Right cardiac atrium (tissue), 5 donors: ENCODE data around the gene RSL1D1. TPM values are rescaled to one million over a fixed set of nuclear protein-coding genes. Genes with fewer than 3 reads are reported as not detected.

Experiments
- ATAC-seq, 2 donors: fragments of 200-7000 bp; cut with Tn5 transposase; one replicate each; pipeline versions ENCODE4 v1.8.0 to v1.9.1; 2020; ENCODE audit warnings: moderate library complexity in 2 of 2, mild to moderate bottlenecking in 1 of 2
- DNase-seq, 3 donors: peaks; one replicate each; pipeline ENCODE4 v3.0.0-alpha.2; 2020
- H3K27ac ChIP-seq: one replicate; pipeline ENCODE4 v1.5.1; 2013; ENCODE audit warnings: mild to moderate bottlenecking, low read length, control low read depth, moderate library complexity
- H3K27me3 ChIP-seq: one replicate; pipeline ENCODE4 v1.6.1; 2013; ENCODE audit not compliant: control insufficient read depth, insufficient read depth
- H3K4me1 ChIP-seq: one replicate; pipeline ENCODE4 v1.6.1; 2013; ENCODE audit warnings: low read length; ENCODE audit not compliant: control insufficient read depth, insufficient read depth
- H3K4me3 ChIP-seq: one replicate; pipeline ENCODE4 v1.5.1; 2013; ENCODE audit warnings: low read length, control low read depth
- H3K9me3 ChIP-seq: one replicate; pipeline ENCODE4 v1.6.1; 2013; ENCODE audit warnings: low read length; ENCODE audit not compliant: control insufficient read depth
- WGBS: extraction: QIAGEN DNeasy Blood & Tissue Kit; methylation state at CpG from one replicate; pipeline ENCODE4 v1.1.7; 2013; 5-methylcytosine and 5-hydroxymethylcytosine counted together
- intact Hi-C, 4 donors: fragments of 100-400 bp; cut with DNase I; formaldehyde crosslinking; loops; one replicate each; pipeline versions ENCODE4 v1.11.0 to v1.14.0; 2022 to 2023
- polyA plus RNA-seq: library from polyadenylated mRNA; stranded (reverse); fragments of 200-250 nt; gene quantifications from one replicate; pipeline ENCODE4 v1.2.3, GENCODE V29; 2013
- total RNA-seq, 4 donors: library from RNA; stranded (reverse); fragmentation: NEBNext Ultra II Directional; extraction: Animal tissue kit (Norgen Biotek cat#: 25700); gene quantifications; one replicate each; pipeline ENCODE4 v1.2.1, GENCODE V29; 2021
- donor health status: healthy with polysubstance abuse.
- donor health status: DM: no; HTN: yes; CAD: no.
- donor health status: DM: no; HTN: no; CAD: no.
- donor health status: DM: no; HTN: yes; CAD: no; lungs with severe emphysema.
- donor health status: DM: yes; HTN: yes; CAD: no.

RSL1D1 gene
- total and polyA plus RNA-seq, 5 donors: 46.8 to 114 (median 106) TPM

GRCh38 chr16:11876306-11876705 is 25.0 kb upstream of the RSL1D1 start:
- WGBS: 63% methylated on average over 12 of the region's 12 CpGs
- intact Hi-C loops: loop anchor here in 1 of 4 donors (10.0 kb wide), 1 partner anchor 188 kb away; no protein-coding TSS in a partner anchor
- ATAC-seq: peak in 1 of 2 donors; percentile 39
- DNase-seq: peak in 2 of 3 donors; percentile 57 to 72
- Histone ChIP-seq H3K27me3 (no peaks in the 10 kb centered on the region), H3K4me1 (no peaks in the 10 kb centered on the region), H3K27ac (no peak overlapping the region), H3K4me3 (no peak overlapping the region), H3K9me3 (no peaks in the 10 kb centered on the region)

- ATAC-seq (no peak), DNase-seq (no peak)
- Histone ChIP-seq H3K4me3 (no peak overlapping the region), H3K27ac (no peak overlapping the region), H3K4me1 (no peaks in the 10 kb centered on the region), H3K9me3 (no peaks in the 10 kb centered on the region), H3K27me3 (no peaks in the 10 kb centered on the region)
- intact Hi-C loops: loop anchor here in 1 of 4 donors (10.0 kb wide), 1 partner anchor 189 kb away; no protein-coding TSS in a partner anchor
- 84% methylated on average over 5 of the region's 5 CpGs for WGBS
These were observed 24.4 kb upstream of the RSL1D1 start for GRCh38 chr16:11875721-11876120.

- intact Hi-C loops: loop anchor here in 1 of 4 donors (10.0 kb wide), 1 partner anchor 194 kb away; no protein-coding TSS in a partner anchor
- H3K4me1 ChIP-seq: no peaks in the 10 kb centered on the region
- no peak for DNase-seq
- peak; percentile 39 to 45 for ATAC-seq
- no peak overlapping the region for H3K27ac ChIP-seq
- H3K27me3 ChIP-seq: no peaks in the 10 kb centered on the region
- H3K9me3 ChIP-seq: no peaks in the 10 kb centered on the region
- no peak overlapping the region for H3K4me3 ChIP-seq
- 17% methylated on average over 7 of the region's 7 CpGs for WGBS
These were observed 19.9 kb upstream of the RSL1D1 start for GRCh38 chr16:11871193-11871592.

GRCh38 chr16:11870399-11870798 is 19.1 kb upstream of the RSL1D1 start:
- Histone ChIP-seq H3K9me3 (no peaks in the 10 kb centered on the region), H3K27ac (no peak overlapping the region), H3K27me3 (no peaks in the 10 kb centered on the region), H3K4me3 (no peak overlapping the region), H3K4me1 (no peaks in the 10 kb centered on the region)
- WGBS: 35% methylated on average over 3 of the region's 3 CpGs
- intact Hi-C loops: loop anchor here in 1 of 4 donors (10.0 kb wide), 1 partner anchor 194 kb away; no protein-coding TSS in a partner anchor
- no peak for ATAC-seq
- DNase-seq: no peak

- DNase-seq (no peak), ATAC-seq (no peak)
- Histone ChIP-seq H3K4me3 (no peak overlapping the region), H3K4me1 (peaks cover 2% of the 10 kb centered on the region), H3K9me3 (no peaks in the 10 kb centered on the region), H3K27ac (no peak overlapping the region), H3K27me3 (no peaks in the 10 kb centered on the region)
- WGBS: 81% methylated on average over 8 of the region's 8 CpGs
- intact Hi-C loops: loop anchor here in 1 of 4 donors (10.0 kb wide), 1 partner anchor 195 kb away; no protein-coding TSS in a partner anchor
These were observed 18.2 kb upstream of the RSL1D1 start for GRCh38 chr16:11869353-11870228.

- intact Hi-C loops: no loop called here
- Histone ChIP-seq H3K4me1 (peaks cover 2% of the 10 kb centered on the region), H3K27ac (no peak overlapping the region), H3K9me3 (no peaks in the 10 kb centered on the region), H3K27me3 (no peaks in the 10 kb centered on the region), H3K4me3 (no peak overlapping the region)
- DNase-seq (no peak), ATAC-seq (no peak)
- WGBS: 96% methylated on average over 2 of the region's 2 CpGs
These were observed 17.2 kb upstream of the RSL1D1 start for GRCh38 chr16:11868412-11868980.

- ATAC-seq (no peak), DNase-seq (no peak)
- no peak overlapping the region for H3K4me3 ChIP-seq
- H3K27ac ChIP-seq: no peak overlapping the region
- 90% methylated on average over 2 of the region's 2 CpGs for WGBS
- intact Hi-C loops: no loop called here
- peaks cover 2% of the 10 kb centered on the region for H3K4me1 ChIP-seq
- H3K9me3 ChIP-seq: no peaks in the 10 kb centered on the region
- H3K27me3 ChIP-seq: no peaks in the 10 kb centered on the region
These were observed 11.1 kb upstream of the RSL1D1 start for GRCh38 chr16:11862489-11862888.

GRCh38 chr16:11857161-11857560 is 5.8 kb upstream of the RSL1D1 start:
- intact Hi-C loops: no loop called here
- DNase-seq: no peak
- H3K4me1 ChIP-seq: peaks cover 1% of the 10 kb centered on the region
- no peak for ATAC-seq
- 69% methylated on average over 4 of the region's 4 CpGs for WGBS
- H3K4me3 ChIP-seq: no peak overlapping the region
- H3K9me3 ChIP-seq: no peaks in the 10 kb centered on the region
- H3K27me3 ChIP-seq: no peaks in the 10 kb centered on the region
- H3K27ac ChIP-seq: no peak overlapping the region

- no peaks in the 10 kb centered on the region for H3K27me3 ChIP-seq
- DNase-seq (no peak), ATAC-seq (no peak)
- peak overlapping the region; percentile 86 for H3K4me3 ChIP-seq
- 48% methylated on average over 33 of the region's 33 CpGs for WGBS
- no peaks in the 10 kb centered on the region for H3K9me3 ChIP-seq
- intact Hi-C loops: no loop called here
- H3K4me1 ChIP-seq: peaks cover 2% of the 10 kb centered on the region
- peak overlapping the region; percentile 49 for H3K27ac ChIP-seq
These were observed 909 bp upstream of the RSL1D1 start for GRCh38 chr16:11852092-11852809.

GRCh38 chr16:11848842-11849241 is 2.5 kb downstream of the RSL1D1 start:
- Histone ChIP-seq H3K4me3 (no peak overlapping the region), H3K9me3 (no peaks in the 10 kb centered on the region), H3K27ac (no peak overlapping the region), H3K27me3 (no peaks in the 10 kb centered on the region), H3K4me1 (peaks cover 2% of the 10 kb centered on the region)
- no peak for DNase-seq
- 91% methylated on average over 3 of the region's 3 CpGs for WGBS
- ATAC-seq: no peak
- intact Hi-C loops: loop anchor here in 1 of 4 donors (10.0 kb wide), 1 partner anchor 74 kb away; no protein-coding TSS in a partner anchor
